ENCODE measurements around the gene A2ML1.

Gene A2ML1

GRCh38 chr12:8821591-8821990 is 830 bp upstream of the A2ML1 start:
- H3K27ac ChIP-seq, result no peak overlapping the region
- CTCF ChIA-PET, result interaction anchor here (0.6 to 1.8 kb wide), 3 partner anchors 39 to 248 kb away, joined by 3 to 6 read pairs (median 4); no protein-coding TSS in a partner anchor
- POLR2A ChIA-PET (ENCODE audit: low non-redundant PET), result no interaction called here
- DNase-seq (ENCODE audit: low spot score), result no peak
- no peak for TF ChIP-seq CTCF (conservative IDR thresholded peaks at IDR 0.05; ENCODE audit: low read depth)

GRCh38 chr12:8823565-8824300 is 1.3 kb downstream of the A2ML1 start:
- ChIA-PET CTCF (interaction anchor here (1.8 kb wide), 1 partner anchor 67 kb away, joined by 6 read pairs; no protein-coding TSS in a partner anchor), POLR2A (ENCODE audit: low non-redundant PET) (no interaction called here)
- TF ChIP-seq CTCF (conservative IDR thresholded peaks at IDR 0.05; ENCODE audit: low read depth), result no peak
- DNase-seq (ENCODE audit: low spot score), result no peak
- no peak overlapping the region for H3K27ac ChIP-seq

- no peak overlapping the region for H3K27ac ChIP-seq
- ChIA-PET CTCF (no interaction called here), POLR2A (ENCODE audit: low non-redundant PET) (no interaction called here)
- no peak for TF ChIP-seq CTCF (conservative IDR thresholded peaks at IDR 0.05; ENCODE audit: low read depth)
- DNase-seq (ENCODE audit: low spot score), result peak; percentile 32
These were observed 5.3 kb downstream of the A2ML1 start for GRCh38 chr12:8827551-8828256.

GRCh38 chr12:8828257-8829124 is 6.1 kb downstream of the A2ML1 start:
- no peak overlapping the region for H3K27ac ChIP-seq
- ChIA-PET CTCF (no interaction called here), POLR2A (ENCODE audit: low non-redundant PET) (no interaction called here)
- TF ChIP-seq CTCF (conservative IDR thresholded peaks at IDR 0.05; ENCODE audit: low read depth), result no peak
- no peak for DNase-seq (ENCODE audit: low spot score)

- CTCF ChIA-PET, result no interaction called here
- POLR2A ChIA-PET (ENCODE audit: low non-redundant PET), result no interaction called here
- no peak overlapping the region for H3K27ac ChIP-seq
- DNase-seq (ENCODE audit: low spot score), result no peak
- no peak for TF ChIP-seq CTCF (conservative IDR thresholded peaks at IDR 0.05; ENCODE audit: low read depth)
These were observed 6.7 kb downstream of the A2ML1 start for GRCh38 chr12:8829125-8829518.

GRCh38 chr12:8829621-8830020 is 7.2 kb downstream of the A2ML1 start:
- POLR2A ChIA-PET (ENCODE audit: low non-redundant PET), result no interaction called here
- CTCF ChIA-PET, result no interaction called here
- TF ChIP-seq CTCF (conservative IDR thresholded peaks at IDR 0.05; ENCODE audit: low read depth), result no peak

More at GRCh38 chr12:8829621-8830020, 7.2 kb downstream of the A2ML1 start:
- no peak overlapping the region for H3K27ac ChIP-seq
- no peak for DNase-seq (ENCODE audit: low spot score)
